HL-60 (cell line): ENCODE measurements around the gene EEIG2.

ENCODE experiments used
- DNase-seq, 2 experiments: peaks; one replicate each; pipeline ENCODE4 v3.0.0-alpha.2; 2010 to 2020; ENCODE audit warnings: low read depth in 1 of 2, low spot score in 1 of 2
- H3K27ac ChIP-seq: fragments of 250-450 bp; sonication (Bioruptor Pico); replicated peaks from 2 replicates; pipeline ENCODE4 v1.5.1; 2020; ENCODE audit warnings: mild to moderate bottlenecking, moderate library complexity
- H3K27me3 ChIP-seq: fragments of 250-450 bp; sonication (Bioruptor Pico); 2 replicates; pipeline ENCODE4 v1.5.1; 2021; ENCODE audit warnings: mild to moderate bottlenecking, moderate library complexity; ENCODE audit not compliant: insufficient read depth, poor library complexity, severe bottlenecking
- H3K4me3 ChIP-seq: replicated peaks from 2 replicates; pipeline ENCODE4 v1.5.1; 2011; ENCODE audit warnings: mild to moderate bottlenecking, control low read depth, low read length; ENCODE audit not compliant: insufficient read depth
- GABPA ChIP-seq: IDR thresholded peaks from 2 replicates; pipeline ENCODE4 v1.6.1; 2012; ENCODE audit warnings: low read depth
- POLR2AphosphoS5 ChIP-seq: IDR thresholded peaks from 2 replicates; pipeline ENCODE4 v1.6.1; 2012; ENCODE audit warnings: low read depth
- SPI1 ChIP-seq: IDR thresholded peaks from 2 replicates; pipeline ENCODE4 v1.6.1; 2012; ENCODE audit warnings: low read depth, mild to moderate bottlenecking, borderline replicate concordance
- TF ChIP-seq, protein P1 (sequence below): IDR thresholded peaks from 2 replicates; pipeline ENCODE4 v1.6.1; 2012; ENCODE audit warnings: low read depth; ENCODE audit not compliant: insufficient replicate concordance
- TF ChIP-seq, protein P2 (sequence below): IDR thresholded peaks from one replicate; pipeline ENCODE4 v1.5.1; 2011; ENCODE audit warnings: low read length, control low read depth, inconsistent platforms; ENCODE audit not compliant: insufficient read depth

EEIG2 gene

DNA sequence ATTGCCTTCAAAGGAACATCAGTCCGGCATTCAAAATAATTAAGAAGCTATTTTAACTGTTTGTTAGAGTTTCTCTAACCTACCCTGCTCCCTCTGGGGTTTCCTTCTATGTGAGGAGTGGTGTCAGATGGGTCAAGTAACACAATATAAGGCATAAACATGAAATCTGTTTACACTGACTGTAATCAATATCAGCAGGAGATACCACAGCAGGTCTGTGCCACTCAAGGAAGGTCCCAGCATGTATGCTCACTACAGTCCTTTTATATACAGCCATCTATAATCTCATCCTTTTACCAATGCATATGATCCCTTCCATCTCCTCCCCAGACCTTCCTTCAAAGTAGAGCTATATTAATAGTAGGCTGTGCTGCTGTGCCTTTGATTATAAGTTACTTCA, 25.4 kb downstream of the EEIG2 start:
- no peaks in the 10 kb centered on the region for H3K27me3 ChIP-seq
- no peak overlapping the region for H3K27ac ChIP-seq
- no peak for DNase-seq
- H3K4me3 ChIP-seq: no peak overlapping the region
- TF ChIP-seq, protein P1, sequence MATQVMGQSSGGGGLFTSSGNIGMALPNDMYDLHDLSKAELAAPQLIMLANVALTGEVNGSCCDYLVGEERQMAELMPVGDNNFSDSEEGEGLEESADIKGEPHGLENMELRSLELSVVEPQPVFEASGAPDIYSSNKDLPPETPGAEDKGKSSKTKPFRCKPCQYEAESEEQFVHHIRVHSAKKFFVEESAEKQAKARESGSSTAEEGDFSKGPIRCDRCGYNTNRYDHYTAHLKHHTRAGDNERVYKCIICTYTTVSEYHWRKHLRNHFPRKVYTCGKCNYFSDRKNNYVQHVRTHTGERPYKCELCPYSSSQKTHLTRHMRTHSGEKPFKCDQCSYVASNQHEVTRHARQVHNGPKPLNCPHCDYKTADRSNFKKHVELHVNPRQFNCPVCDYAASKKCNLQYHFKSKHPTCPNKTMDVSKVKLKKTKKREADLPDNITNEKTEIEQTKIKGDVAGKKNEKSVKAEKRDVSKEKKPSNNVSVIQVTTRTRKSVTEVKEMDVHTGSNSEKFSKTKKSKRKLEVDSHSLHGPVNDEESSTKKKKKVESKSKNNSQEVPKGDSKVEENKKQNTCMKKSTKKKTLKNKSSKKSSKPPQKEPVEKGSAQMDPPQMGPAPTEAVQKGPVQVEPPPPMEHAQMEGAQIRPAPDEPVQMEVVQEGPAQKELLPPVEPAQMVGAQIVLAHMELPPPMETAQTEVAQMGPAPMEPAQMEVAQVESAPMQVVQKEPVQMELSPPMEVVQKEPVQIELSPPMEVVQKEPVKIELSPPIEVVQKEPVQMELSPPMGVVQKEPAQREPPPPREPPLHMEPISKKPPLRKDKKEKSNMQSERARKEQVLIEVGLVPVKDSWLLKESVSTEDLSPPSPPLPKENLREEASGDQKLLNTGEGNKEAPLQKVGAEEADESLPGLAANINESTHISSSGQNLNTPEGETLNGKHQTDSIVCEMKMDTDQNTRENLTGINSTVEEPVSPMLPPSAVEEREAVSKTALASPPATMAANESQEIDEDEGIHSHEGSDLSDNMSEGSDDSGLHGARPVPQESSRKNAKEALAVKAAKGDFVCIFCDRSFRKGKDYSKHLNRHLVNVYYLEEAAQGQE: no peak
- TF ChIP-seq, protein P2, sequence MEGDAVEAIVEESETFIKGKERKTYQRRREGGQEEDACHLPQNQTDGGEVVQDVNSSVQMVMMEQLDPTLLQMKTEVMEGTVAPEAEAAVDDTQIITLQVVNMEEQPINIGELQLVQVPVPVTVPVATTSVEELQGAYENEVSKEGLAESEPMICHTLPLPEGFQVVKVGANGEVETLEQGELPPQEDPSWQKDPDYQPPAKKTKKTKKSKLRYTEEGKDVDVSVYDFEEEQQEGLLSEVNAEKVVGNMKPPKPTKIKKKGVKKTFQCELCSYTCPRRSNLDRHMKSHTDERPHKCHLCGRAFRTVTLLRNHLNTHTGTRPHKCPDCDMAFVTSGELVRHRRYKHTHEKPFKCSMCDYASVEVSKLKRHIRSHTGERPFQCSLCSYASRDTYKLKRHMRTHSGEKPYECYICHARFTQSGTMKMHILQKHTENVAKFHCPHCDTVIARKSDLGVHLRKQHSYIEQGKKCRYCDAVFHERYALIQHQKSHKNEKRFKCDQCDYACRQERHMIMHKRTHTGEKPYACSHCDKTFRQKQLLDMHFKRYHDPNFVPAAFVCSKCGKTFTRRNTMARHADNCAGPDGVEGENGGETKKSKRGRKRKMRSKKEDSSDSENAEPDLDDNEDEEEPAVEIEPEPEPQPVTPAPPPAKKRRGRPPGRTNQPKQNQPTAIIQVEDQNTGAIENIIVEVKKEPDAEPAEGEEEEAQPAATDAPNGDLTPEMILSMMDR: no peak
- TF ChIP-seq POLR2AphosphoS5: no peak
- no peak for TF ChIP-seq GABPA
- TF ChIP-seq SPI1: no peak

DNA sequence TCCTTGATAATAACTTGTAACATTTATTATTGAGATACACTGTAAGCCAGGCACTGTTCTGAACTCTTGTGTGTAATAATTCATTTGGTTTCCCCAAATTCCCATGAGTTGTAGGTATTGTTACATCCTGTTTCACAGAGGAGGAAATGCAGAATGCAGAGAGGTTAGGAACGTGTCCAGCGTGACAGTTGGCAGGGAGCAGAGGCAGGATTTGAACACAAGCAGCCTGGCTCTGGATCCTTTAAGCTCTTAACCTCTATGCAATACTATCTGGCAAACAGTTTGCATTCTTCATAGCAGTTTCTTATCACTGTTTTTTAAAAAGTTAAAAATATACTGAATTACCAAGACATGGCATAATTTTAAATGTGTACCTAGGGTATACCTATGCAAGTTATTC, 30.5 kb downstream of the EEIG2 start:
- H3K4me3 ChIP-seq: no peak overlapping the region
- no peak for TF ChIP-seq POLR2AphosphoS5
- TF ChIP-seq GABPA: no peak
- TF ChIP-seq, protein P2: no peak
- TF ChIP-seq SPI1: no peak
- DNase-seq: no peak
- no peaks in the 10 kb centered on the region for H3K27me3 ChIP-seq
- H3K27ac ChIP-seq: no peak overlapping the region

DNA sequence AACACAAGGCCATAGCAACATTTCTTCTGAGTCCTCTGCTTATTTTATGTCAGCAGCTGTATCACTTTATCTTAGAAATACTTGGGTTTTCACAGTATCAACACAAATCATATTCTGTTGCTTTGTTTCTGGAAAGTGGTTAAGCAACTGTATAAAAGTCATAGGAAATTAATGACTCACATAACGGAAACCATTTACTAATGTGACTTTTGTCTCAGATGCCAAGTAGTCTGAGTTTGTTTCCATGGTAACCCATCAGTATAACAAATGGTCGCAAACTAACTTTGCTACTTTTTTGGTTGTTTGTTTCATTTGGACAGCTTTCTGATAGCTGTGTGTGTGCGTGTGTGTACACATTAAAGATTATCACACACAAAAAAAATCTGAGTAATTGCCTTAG, 31.1 kb downstream of the EEIG2 start:
- no peaks in the 10 kb centered on the region for H3K27me3 ChIP-seq
- H3K27ac ChIP-seq: no peak overlapping the region
- TF ChIP-seq GABPA (no peak), SPI1 (no peak), POLR2AphosphoS5 (no peak)
- TF ChIP-seq, protein P1: no peak
- TF ChIP-seq, protein P2: no peak
- DNase-seq: peak in 1 of 2 experiments; percentile 43
- H3K4me3 ChIP-seq: no peak overlapping the region

DNA sequence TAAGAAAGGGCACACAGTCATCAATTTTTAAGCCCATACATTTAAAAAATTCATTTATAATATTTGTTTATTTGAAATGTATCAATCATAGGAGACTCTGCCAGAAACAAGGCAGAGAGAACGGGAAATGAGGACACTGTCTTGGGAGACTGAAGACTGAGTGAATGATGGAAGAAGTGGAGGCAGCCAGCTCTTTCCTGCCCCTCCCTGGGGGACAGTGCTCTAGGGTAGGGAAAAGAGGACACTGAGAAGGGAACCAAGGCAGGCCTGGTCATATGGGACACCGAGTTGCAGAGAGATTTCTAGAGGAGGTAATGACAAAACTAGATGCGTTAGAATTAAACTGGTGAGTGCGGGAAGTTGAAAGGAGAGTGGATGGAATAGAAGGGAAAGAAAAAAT, 31.6 kb downstream of the EEIG2 start:
- Histone ChIP-seq H3K27me3 (no peaks in the 10 kb centered on the region), H3K27ac (no peak overlapping the region), H3K4me3 (no peak overlapping the region)
- DNase-seq: no peak
- TF ChIP-seq, protein P1: no peak
- TF ChIP-seq GABPA: no peak
